T-helper 2 cell treated with Interferon-gamma antibody and Interleukin-4, amounts not matched to agents 5 μg/mL and 100 μg/mL, for 36 hours (primary cell): ENCODE results near the gene TTLL6.

Source experiments
- DNase-seq: peaks from one replicate; pipeline ENCODE4 v3.0.0; 2021; ENCODE audit warnings: low spot score
- H3K27ac Mint-ChIP-seq: one replicate; pipeline ENCODE4 v1.8.0; 2021; ENCODE audit warnings: mild to moderate bottlenecking, mixed read lengths
- H3K27me3 Mint-ChIP-seq: one replicate; pipeline ENCODE4 v1.8.0; 2021; ENCODE audit warnings: low read depth, mixed read lengths
- H3K36me3 Mint-ChIP-seq: one replicate; pipeline ENCODE4 v1.8.0; 2021; ENCODE audit warnings: low read depth, mixed read lengths
- H3K4me1 Mint-ChIP-seq: one replicate; pipeline ENCODE4 v1.8.0; 2021; ENCODE audit warnings: low read depth, mixed read lengths
- H3K4me3 Mint-ChIP-seq: one replicate; pipeline ENCODE4 v1.8.0; 2022; ENCODE audit warnings: mild to moderate bottlenecking, moderate library complexity, mixed read lengths
- H3K9me3 Mint-ChIP-seq: one replicate; pipeline ENCODE4 v1.8.0; 2021; ENCODE audit warnings: mixed read lengths

TTLL6 gene

GRCh38 chr17:48761114-48761513, 55.9 kb downstream of the TTLL6 start:
- H3K9me3 Mint-ChIP-seq, result no peaks in the 10 kb centered on the region
- no peaks in the 10 kb centered on the region for H3K4me1 Mint-ChIP-seq
- no peaks in the 10 kb centered on the region for H3K36me3 Mint-ChIP-seq
- H3K27me3 Mint-ChIP-seq, result peaks cover 64% of the 10 kb centered on the region
- DNase-seq, result no peak
- no peak overlapping the region for H3K27ac Mint-ChIP-seq
- H3K4me3 Mint-ChIP-seq, result no peak overlapping the region

GRCh38 chr17:48760411-48760810, 56.6 kb downstream of the TTLL6 start:
- no peak overlapping the region for H3K27ac Mint-ChIP-seq
- no peaks in the 10 kb centered on the region for H3K36me3 Mint-ChIP-seq
- DNase-seq, result no peak
- H3K4me3 Mint-ChIP-seq, result no peak overlapping the region
- no peaks in the 10 kb centered on the region for H3K9me3 Mint-ChIP-seq
- H3K27me3 Mint-ChIP-seq, result peaks cover 71% of the 10 kb centered on the region
- no peaks in the 10 kb centered on the region for H3K4me1 Mint-ChIP-seq

- Mint-ChIP-seq H3K4me3 (no peak overlapping the region), H3K27ac (no peak overlapping the region), H3K9me3 (no peaks in the 10 kb centered on the region), H3K36me3 (no peaks in the 10 kb centered on the region), H3K27me3 (peaks cover 74% of the 10 kb centered on the region), H3K4me1 (no peaks in the 10 kb centered on the region)
- no peak for DNase-seq
These were observed 57.7 kb downstream of the TTLL6 start for GRCh38 chr17:48759288-48759687.

- Mint-ChIP-seq H3K27ac (no peak overlapping the region), H3K9me3 (no peaks in the 10 kb centered on the region), H3K4me3 (no peak overlapping the region), H3K27me3 (peaks cover 80% of the 10 kb centered on the region), H3K36me3 (no peaks in the 10 kb centered on the region), H3K4me1 (no peaks in the 10 kb centered on the region)
- no peak for DNase-seq
These were observed 59.5 kb downstream of the TTLL6 start for GRCh38 chr17:48757524-48757961.

GRCh38 chr17:48756830-48757251, 60.2 kb downstream of the TTLL6 start:
- H3K27ac Mint-ChIP-seq, result no peak overlapping the region
- H3K27me3 Mint-ChIP-seq, result peaks cover 80% of the 10 kb centered on the region
- H3K4me1 Mint-ChIP-seq, result no peaks in the 10 kb centered on the region

GRCh38 chr17:48755356-48755755, 61.7 kb downstream of the TTLL6 start:
- no peak for DNase-seq
- peaks cover 84% of the 10 kb centered on the region for H3K27me3 Mint-ChIP-seq
- H3K36me3 Mint-ChIP-seq, result no peaks in the 10 kb centered on the region
- H3K27ac Mint-ChIP-seq, result no peak overlapping the region
- no peak overlapping the region for H3K4me3 Mint-ChIP-seq
- no peaks in the 10 kb centered on the region for H3K4me1 Mint-ChIP-seq
- H3K9me3 Mint-ChIP-seq, result no peaks in the 10 kb centered on the region

More at GRCh38 chr17:48756830-48757251, 60.2 kb downstream of the TTLL6 start:
- Mint-ChIP-seq H3K9me3 (no peaks in the 10 kb centered on the region), H3K36me3 (no peaks in the 10 kb centered on the region), H3K4me3 (no peak overlapping the region)
- DNase-seq, result no peak

- no peak for DNase-seq
- Mint-ChIP-seq H3K27ac (no peak overlapping the region), H3K27me3 (peaks cover 87% of the 10 kb centered on the region), H3K9me3 (no peaks in the 10 kb centered on the region), H3K4me3 (no peak overlapping the region), H3K36me3 (no peaks in the 10 kb centered on the region), H3K4me1 (no peaks in the 10 kb centered on the region)
These were observed 62.3 kb downstream of the TTLL6 start for GRCh38 chr17:48754500-48755261.

GRCh38 chr17:48753794-48754499, 63.1 kb downstream of the TTLL6 start:
- Mint-ChIP-seq H3K27ac (peak overlapping the region; percentile 7), H3K9me3 (no peaks in the 10 kb centered on the region)
- DNase-seq, result no peak

GRCh38 chr17:48752399-48753288, 64.4 kb downstream of the TTLL6 start:
- H3K27ac Mint-ChIP-seq, result no peak overlapping the region
- H3K9me3 Mint-ChIP-seq, result no peaks in the 10 kb centered on the region
- H3K4me3 Mint-ChIP-seq, result no peak overlapping the region
- peaks cover 89% of the 10 kb centered on the region for H3K27me3 Mint-ChIP-seq
- no peak for DNase-seq
- no peaks in the 10 kb centered on the region for H3K36me3 Mint-ChIP-seq
- no peaks in the 10 kb centered on the region for H3K4me1 Mint-ChIP-seq

More at GRCh38 chr17:48753794-48754499, 63.1 kb downstream of the TTLL6 start:
- no peaks in the 10 kb centered on the region for H3K4me1 Mint-ChIP-seq
- H3K36me3 Mint-ChIP-seq, result no peaks in the 10 kb centered on the region
- H3K4me3 Mint-ChIP-seq, result no peak overlapping the region
- peaks cover 87% of the 10 kb centered on the region for H3K27me3 Mint-ChIP-seq

- DNase-seq, result no peak
- Mint-ChIP-seq H3K4me3 (no peak overlapping the region), H3K27ac (no peak overlapping the region), H3K9me3 (no peaks in the 10 kb centered on the region), H3K27me3 (peaks cover 89% of the 10 kb centered on the region), H3K36me3 (no peaks in the 10 kb centered on the region), H3K4me1 (no peaks in the 10 kb centered on the region)
These were observed 65.2 kb downstream of the TTLL6 start for GRCh38 chr17:48751733-48752398.

GRCh38 chr17:48751172-48751571, 65.9 kb downstream of the TTLL6 start:
- DNase-seq, result no peak
- Mint-ChIP-seq H3K4me3 (no peak overlapping the region), H3K27me3 (peaks cover 90% of the 10 kb centered on the region), H3K27ac (no peak overlapping the region), H3K9me3 (no peaks in the 10 kb centered on the region), H3K36me3 (no peaks in the 10 kb centered on the region), H3K4me1 (no peaks in the 10 kb centered on the region)

- DNase-seq, result no peak
- H3K4me3 Mint-ChIP-seq, result no peak overlapping the region
- peaks cover 89% of the 10 kb centered on the region for H3K27me3 Mint-ChIP-seq
- H3K9me3 Mint-ChIP-seq, result no peaks in the 10 kb centered on the region
- no peaks in the 10 kb centered on the region for H3K36me3 Mint-ChIP-seq
- no peaks in the 10 kb centered on the region for H3K4me1 Mint-ChIP-seq
- no peak overlapping the region for H3K27ac Mint-ChIP-seq
These were observed 67.1 kb downstream of the TTLL6 start for GRCh38 chr17:48749621-48750553.
